Measurements from ENCODE around the gene SLC12A1. TPM values are rescaled to one million over a fixed set of nuclear protein-coding genes. Genes with fewer than 3 reads are reported as not detected.

The SLC12A1 gene
- total and polyA plus RNA-seq, 2 experiments from 2014 or later = 0.57 to 0.59 TPM

- Histone ChIP-seq H3F3A (replicated peaks; ENCODE audit: low read depth) (no peaks in the 10 kb centered on the region), H3K79me2 (replicated peaks; ENCODE audit: insufficient read depth) (no peaks in the 10 kb centered on the region), H3K27ac (ENCODE audit: low read depth) (no peak overlapping the region), H3K4me1 (ENCODE audit: insufficient read depth) (peaks cover 23% of the 10 kb centered on the region), H3K9me2 (ENCODE audit: insufficient read depth) (peaks cover 3% of the 10 kb centered on the region; the same call in 1 of the 2 replicates), H2AFZ (peak overlapping the region; percentile 56; the same call in 1 of the 2 replicates), H3K4me2 (no peak overlapping the region), H4K20me1 (replicated peaks; ENCODE audit: insufficient read depth) (no peaks in the 10 kb centered on the region), H3K36me3 (ENCODE audit: insufficient read depth) (no peaks in the 10 kb centered on the region), H3K4me3 (no peak overlapping the region), H3K27me3 (ENCODE audit: insufficient read depth) (no peaks in the 10 kb centered on the region)
- TF ChIP-seq ZNF331 (CRISPR knock-in tag; IDR thresholded peaks at IDR 0.05; ENCODE audit: low read depth) (no peak), CTCF (conservative IDR thresholded peaks at IDR 0.05; ENCODE audit: low read depth in 2 of 2) (peak; percentile 81 to 87), EZH2 (IDR thresholded peaks at IDR 0.05; ENCODE audit: low read depth, unreplicated experiment) (no peak), REST (IDR thresholded peaks at IDR 0.05; ENCODE audit: unreplicated experiment) (no peak)
- Mint-ChIP-seq H3K27ac (no peak overlapping the region), H3K4me1 (peaks cover 48% of the 10 kb centered on the region), H3K4me3 (no peak overlapping the region), H3K36me3 (ENCODE audit: low read depth) (no peaks in the 10 kb centered on the region), H3K9me3 (no peaks in the 10 kb centered on the region), H3K27me3 (ENCODE audit: insufficient read depth, low read depth, poor library complexity) (peaks cover 1% of the 10 kb centered on the region)
- DNase-seq (ENCODE audit: low spot score) (peak; percentile 93), ATAC-seq (peak; percentile 88)
Observed at GRCh38 chr15:48285329-48286214, 79.5 kb downstream of the SLC12A1 start.

GRCh38 chr15:48289628-48290027 lies 83.5 kb downstream of the SLC12A1 start:
- peaks cover 22% of the 10 kb centered on the region for H3K4me1 ChIP-seq (ENCODE audit: insufficient read depth)
- ATAC-seq = no peak
- Mint-ChIP-seq H3K9me3 (no peaks in the 10 kb centered on the region), H3K36me3 (ENCODE audit: low read depth) (no peaks in the 10 kb centered on the region), H3K27me3 (ENCODE audit: insufficient read depth, low read depth, poor library complexity) (peaks cover 1% of the 10 kb centered on the region), H3K4me3 (no peak overlapping the region), H3K4me1 (peaks cover 33% of the 10 kb centered on the region), H3K27ac (no peak overlapping the region)
- H3K79me2 ChIP-seq (replicated peaks; ENCODE audit: insufficient read depth) = no peaks in the 10 kb centered on the region
- no peak overlapping the region for H3K4me2 ChIP-seq
- no peaks in the 10 kb centered on the region for H3K27me3 ChIP-seq (ENCODE audit: insufficient read depth)
- no peaks in the 10 kb centered on the region for H3K9me2 ChIP-seq (ENCODE audit: insufficient read depth)
- no peaks in the 10 kb centered on the region for H3F3A ChIP-seq (replicated peaks; ENCODE audit: low read depth)
- H3K4me3 ChIP-seq = no peak overlapping the region
- no peak overlapping the region for H3K27ac ChIP-seq (ENCODE audit: low read depth)
- no peaks in the 10 kb centered on the region for H4K20me1 ChIP-seq (replicated peaks; ENCODE audit: insufficient read depth)
- DNase-seq (ENCODE audit: low spot score) = no peak
- H2AFZ ChIP-seq = no peak overlapping the region
- H3K36me3 ChIP-seq (ENCODE audit: insufficient read depth) = no peaks in the 10 kb centered on the region
- no peak for TF ChIP-seq EZH2phosphoT487 (IDR thresholded peaks at IDR 0.05; ENCODE audit: unreplicated experiment)
- no peak for TF ChIP-seq JUNB (IDR thresholded peaks at IDR 0.05; ENCODE audit: unreplicated experiment)
- TF ChIP-seq ZNF331 (CRISPR knock-in tag; IDR thresholded peaks at IDR 0.05; ENCODE audit: low read depth) = no peak
- no peak for TF ChIP-seq ZNF462 (CRISPR knock-in tag; IDR thresholded peaks at IDR 0.05)
- TF ChIP-seq NANOG (IDR thresholded peaks at IDR 0.05; ENCODE audit: borderline replicate concordance) = no peak

Measured in GM23338 (cell line).